ENCODE results near the gene DIO3.

GRCh38 chr14:101556566-101557320 is 4.6 kb upstream of the DIO3 start:
- TF ChIP-seq CTCF (conservative IDR thresholded peaks at IDR 0.05) (no peak), EZH2 (IDR thresholded peaks at IDR 0.05; ENCODE audit: low read depth) (no peak)
